Lung (tissue), 12 donors: ENCODE measurements around the gene ARHGAP29. TPM values are rescaled to one million over a fixed set of nuclear protein-coding genes. Genes with fewer than 3 reads are reported as not detected.

Experiments
- ATAC-seq: fragments of 200-7000 bp; cut with Tn5 transposase; one replicate; pipeline ENCODE4 v1.9.1; 2020; ENCODE audit warnings: moderate number of reproducible peaks; ENCODE audit not compliant: insufficient read depth, low FRiP score
- DNase-seq, 3 donors: peaks; one replicate each; pipeline ENCODE4 v3.0.0-alpha.2; 2013 to 2017
- H3K27ac ChIP-seq, 2 donors: one replicate each; pipeline ENCODE4 v1.5.1; 2013; ENCODE audit warnings: mild to moderate bottlenecking in 2 of 2, moderate library complexity in 2 of 2, control low read depth in 1 of 2, inconsistent platforms in 1 of 2, low read depth in 1 of 2, low read length in 1 of 2
- H3K27me3 ChIP-seq, 3 donors: one replicate each; pipeline ENCODE4 v1.5.1; 2013; ENCODE audit warnings: low read length in 2 of 3; ENCODE audit not compliant: control insufficient read depth in 3 of 3, insufficient read depth in 3 of 3
- H3K36me3 ChIP-seq, 4 donors: one replicate each; pipeline ENCODE4 v1.5.1; 2013; ENCODE audit warnings: low read length in 4 of 4, mild to moderate bottlenecking in 1 of 4, moderate library complexity in 1 of 4; ENCODE audit not compliant: control insufficient read depth in 4 of 4, insufficient read depth in 4 of 4
- H3K4me1 ChIP-seq, 5 donors: one replicate each; pipeline ENCODE4 v1.5.1; 2013; ENCODE audit warnings: low read length in 5 of 5, mild to moderate bottlenecking in 2 of 5, moderate library complexity in 1 of 5; ENCODE audit not compliant: control insufficient read depth in 5 of 5, insufficient read depth in 5 of 5
- H3K4me3 ChIP-seq: one replicate; pipeline ENCODE4 v1.5.1; 2013; ENCODE audit warnings: mild to moderate bottlenecking, control low read depth, moderate library complexity
- H3K9ac ChIP-seq, 2 donors: one replicate each; pipeline ENCODE4 v1.5.1; 2013; ENCODE audit warnings: low read length in 2 of 2, control low read depth in 1 of 2; ENCODE audit not compliant: insufficient read depth in 1 of 2
- H3K9me3 ChIP-seq, 4 donors: one replicate each; pipeline ENCODE4 v1.5.1; 2013; ENCODE audit warnings: low read length in 3 of 4, mild to moderate bottlenecking in 1 of 4, moderate library complexity in 1 of 4; ENCODE audit not compliant: control insufficient read depth in 4 of 4, insufficient read depth in 3 of 4
- CTCF ChIP-seq: IDR thresholded peaks from 2 replicates; pipeline ENCODE4 v1.5.1; 2012; ENCODE audit warnings: mild to moderate bottlenecking; ENCODE audit errors: control extremely low read depth, extremely low read depth
- WGBS, 2 donors: extraction: QIAGEN DNeasy Blood & Tissue Kit; methylation state at CpG; one replicate each; pipeline ENCODE4 v1.1.7; 2013; 5-methylcytosine and 5-hydroxymethylcytosine counted together
- polyA plus RNA-seq, 2 donors: library from polyadenylated mRNA; stranded (reverse); fragments of 200-250 nt; gene quantifications; one replicate each; pipeline ENCODE4 v1.2.1, GENCODE V29; 2013
- total RNA-seq, 2 donors: library from RNA; depleted of rRNA in 1 of 2; stranded (reverse); fragments of >200 nt in 1 of 2; gene quantifications; one replicate each; pipeline ENCODE4 v1.2.1, GENCODE V29; 2014 to 2021
- donor health status: control.
- donor health status: control.
- donor health status: Bipolar disorder and iron deficiency.
- donor health status: healthy.
- donor health status: DM: yes; HTN: yes; CAD: no.

ARHGAP29 gene
- total and polyA plus RNA-seq, 4 donors, result 13.3 to 144 (median 30.4) TPM

- Histone ChIP-seq H3K27ac (no peak overlapping the region), H3K36me3 (no peaks in the 10 kb centered on the region), H3K9ac (no peak overlapping the region), H3K9me3 (no peaks in the 10 kb centered on the region), H3K4me3 (no peak overlapping the region), H3K4me1 (peaks cover 0 to 9% (median 0%) of the 10 kb centered on the region in 5 donors), H3K27me3 (peaks cover 0 to 3% (median 0%) of the 10 kb centered on the region in 3 donors)
- peak; percentile 42 to 70 (median 48) for DNase-seq
- no peak for TF ChIP-seq CTCF
- no peak for ATAC-seq
- 72 to 91% methylated on average over 9 of the region's 9 CpGs for WGBS, 2 donors
These were observed 16.2 kb upstream of the ARHGAP29 start for GRCh38 chr1:94253456-94254017.

- Histone ChIP-seq H3K27ac (no peak overlapping the region), H3K4me1 (peaks cover 0 to 13% (median 4%) of the 10 kb centered on the region in 5 donors)
- DNase-seq, result peak; percentile 45 to 62 (median 52)
These were observed 13.0 kb upstream of the ARHGAP29 start for GRCh38 chr1:94250341-94250740.

GRCh38 chr1:94248956-94249688, 11.7 kb upstream of the ARHGAP29 start:
- no peaks in the 10 kb centered on the region for H3K36me3 ChIP-seq
- H3K27me3 ChIP-seq, result peaks cover 0 to 31% (median 18%) of the 10 kb centered on the region in 3 donors
- H3K9ac ChIP-seq, result no peak overlapping the region
- no peak overlapping the region for H3K27ac ChIP-seq
- no peak for ATAC-seq
- no peak for DNase-seq
- peaks cover 0 to 13% (median 0%) of the 10 kb centered on the region in 5 donors for H3K4me1 ChIP-seq
- WGBS, 2 donors, result 97% methylated on average over 11 of the region's 11 CpGs
- H3K4me3 ChIP-seq, result no peak overlapping the region
- no peak for TF ChIP-seq CTCF
- H3K9me3 ChIP-seq, result no peaks in the 10 kb centered on the region

More at GRCh38 chr1:94250341-94250740, 13.0 kb upstream of the ARHGAP29 start:
- 79 to 88% methylated on average over 3 of the region's 3 CpGs for WGBS, 2 donors
- Histone ChIP-seq H3K36me3 (no peaks in the 10 kb centered on the region), H3K9ac (no peak overlapping the region), H3K4me3 (no peak overlapping the region), H3K27me3 (peaks cover 0 to 25% (median 13%) of the 10 kb centered on the region in 3 donors), H3K9me3 (no peaks in the 10 kb centered on the region)
- no peak for ATAC-seq
- TF ChIP-seq CTCF, result no peak
